HCT116 (cell line): ENCODE data around the gene NHERF2. TPM values are rescaled to one million over a fixed set of nuclear protein-coding genes. Genes with fewer than 3 reads are reported as not detected.

Source experiments
- ATAC-seq: fragments of 200-7000 bp; cut with Tn5 transposase; 2 replicates; pipeline ENCODE4 v1.9.1; 2020; ENCODE audit warnings: mild to moderate bottlenecking, moderate library complexity
- BruUV-seq: library from RNA; stranded (reverse); fragments of 400-500 nt; replicated peaks from 2 replicates; lab custom pipeline; 2021; lab: Mats Ljungman, UMichigan
- CTCF ChIA-PET: fragments of 300-600 bp; sonication (Branson Sonifier 250); formaldehyde crosslinking; loops from one replicate; lab custom pipeline; 2021; ENCODE audit warnings: antibody characterized with exemption; lab: Charles Lee
- POLR2A ChIA-PET: fragments of 300-600, 350-600 bp; sonication (Branson Sonifier 250); formaldehyde crosslinking; loops from one replicate; lab custom pipeline; 2021; ENCODE audit warnings: antibody characterized with exemption; lab: Charles Lee
- RAD21 ChIA-PET, 2 experiments: fragments of 300-600 bp; sonication (Branson Sonifier 250); formaldehyde crosslinking; loops; one replicate each; lab custom pipeline; 2023; ENCODE audit warnings: low total read pairs in 2 of 2; ENCODE audit not compliant: uncharacterized antibody in 2 of 2, unreplicated experiment in 2 of 2, low non-redundant PET in 1 of 2; lab: Charles Lee
- DNase-seq: peaks from one replicate; pipeline ENCODE4 v3.0.0-alpha.2; 2010; ENCODE audit warnings: low read depth, low spot score
- H2AFZ ChIP-seq: fragments of 200-600 bp; shearing (Covaris generic), sonication (generic); 2 replicates; pipeline ENCODE4 v1.6.1; 2017; ENCODE audit warnings: low read depth, mixed run types, mixed read lengths, antibody characterized with exemption, low read length; ENCODE audit not compliant: poor library complexity, severe bottlenecking
- H3K27ac ChIP-seq: 2 replicates; pipeline ENCODE4 v1.5.1; 2012; ENCODE audit warnings: low read depth, low read length
- H3K27me3 ChIP-seq: fragments of 200-600 bp; sonication (generic); 2 replicates; pipeline ENCODE4 v1.6.1; 2016; ENCODE audit warnings: mixed run types, low read length, mixed read lengths; ENCODE audit not compliant: insufficient read depth
- H3K36me3 ChIP-seq, 2 experiments: fragments of 200-500 bp in 1 of 2; fragments of 200-600 bp in 1 of 2; sonication (Bioruptor generic) in 1 of 2; sonication (generic) in 1 of 2; 2 replicates each; pipeline versions ENCODE4 v1.5.1 to v1.6.1; 2014 to 2016; ENCODE audit warnings: low read length in 2 of 2, inconsistent platforms in 1 of 2, mixed read lengths in 1 of 2, mixed run types in 1 of 2; ENCODE audit not compliant: insufficient read depth in 2 of 2, control insufficient read depth in 1 of 2
- H3K4me1 ChIP-seq, 2 experiments: fragments of 200-600 bp in 1 of 2; sonication (generic) in 1 of 2; 2 replicates each; pipeline versions ENCODE4 v1.5.1 to v1.6.1; 2012 to 2017; ENCODE audit warnings: low read length in 2 of 2, inconsistent platforms in 1 of 2, mild to moderate bottlenecking in 1 of 2, mixed read lengths in 1 of 2, mixed run types in 1 of 2, moderate library complexity in 1 of 2; ENCODE audit not compliant: insufficient read depth in 2 of 2, control insufficient read depth in 1 of 2
- H3K4me2 ChIP-seq: fragments of 200-600 bp; sonication (generic); 2 replicates; pipeline ENCODE4 v1.6.1; 2017; ENCODE audit warnings: mixed run types, low read length, mixed read lengths
- H3K4me3 ChIP-seq, 2 experiments: fragments of 200-600 bp in 1 of 2; sonication (generic) in 1 of 2; replicated peaks in 1 of 2; 2 replicates each; pipeline ENCODE4 v1.5.1; 2011 to 2016; ENCODE audit warnings: low read length in 2 of 2, control low read depth in 1 of 2, low read depth in 1 of 2, mild to moderate bottlenecking in 1 of 2, mixed read lengths in 1 of 2, mixed run types in 1 of 2
- H3K79me2 ChIP-seq: fragments of 200-600 bp; sonication (generic); 2 replicates; pipeline ENCODE4 v1.6.1; 2017; ENCODE audit warnings: mild to moderate bottlenecking, mixed run types, low read length, moderate library complexity, mixed read lengths; ENCODE audit not compliant: insufficient read depth
- H3K9ac ChIP-seq: fragments of 200-600 bp; sonication (generic); 2 replicates; pipeline ENCODE4 v1.6.1; 2016; ENCODE audit warnings: low read length, mixed read lengths
- H3K9me2 ChIP-seq: fragments of 200-600 bp; sonication (generic), shearing (Covaris generic); 2 replicates; pipeline ENCODE4 v1.6.1; 2017; ENCODE audit warnings: mixed run types, mild to moderate bottlenecking, moderate library complexity; ENCODE audit not compliant: insufficient read depth
- H3K9me3 ChIP-seq, 2 experiments: fragments of 200-500 bp in 1 of 2; fragments of 200-600 bp in 1 of 2; sonication (Bioruptor generic) in 1 of 2; sonication (generic) in 1 of 2; 2 replicates each; pipeline ENCODE4 v1.6.1; 2014 to 2017; ENCODE audit warnings: low read length in 2 of 2, mixed read lengths in 2 of 2, inconsistent platforms in 1 of 2, low read depth in 1 of 2, mild to moderate bottlenecking in 1 of 2, mixed run types in 1 of 2, moderate library complexity in 1 of 2; ENCODE audit not compliant: control insufficient read depth in 1 of 2, insufficient read depth in 1 of 2
- H4K20me1 ChIP-seq: fragments of 200-600 bp; sonication (generic), shearing (Covaris generic); 2 replicates; pipeline ENCODE4 v1.6.1; 2017; ENCODE audit warnings: mixed run types, mild to moderate bottlenecking, moderate library complexity; ENCODE audit not compliant: insufficient read depth
- CEBPB ChIP-seq: IDR thresholded peaks from 2 replicates; pipeline ENCODE4 v1.6.1; 2012; ENCODE audit warnings: low read depth
- CTCF ChIP-seq, 3 experiments: fragments of 200-600 bp in 1 of 3; sonication (generic) in 1 of 3; IDR thresholded peaks in 2 of 3; conservative IDR thresholded peaks in 1 of 3; 2 replicates each; pipeline ENCODE4 v1.5.1; 2012 to 2017; ENCODE audit warnings: low read depth in 2 of 3, low read length in 2 of 3, antibody characterized with exemption in 1 of 3, borderline replicate concordance in 1 of 3, control low read depth in 1 of 3, mild to moderate bottlenecking in 1 of 3, mixed read lengths in 1 of 3, mixed run types in 1 of 3, moderate library complexity in 1 of 3; ENCODE audit not compliant: insufficient read depth in 1 of 3
- EGR1 ChIP-seq: IDR thresholded peaks from 2 replicates; pipeline ENCODE4 v1.6.1; 2012; ENCODE audit warnings: low read depth
- ELF1 ChIP-seq: IDR thresholded peaks from 2 replicates; pipeline ENCODE4 v1.6.1; 2012; ENCODE audit warnings: low read depth, borderline replicate concordance
- EZH2 ChIP-seq: fragments of 200-600 bp; sonication (generic); IDR thresholded peaks from 2 replicates; pipeline ENCODE4 v1.6.1; 2017; ENCODE audit warnings: antibody characterized with exemption, mixed run types
- EZH2phosphoT487 ChIP-seq: fragments of 200-600 bp; IDR thresholded peaks from 2 replicates; pipeline ENCODE4 v1.6.1; 2018; ENCODE audit warnings: antibody characterized with exemption, borderline replicate concordance
- FOSL1 ChIP-seq: IDR thresholded peaks from 2 replicates; pipeline ENCODE4 v1.6.1; 2012; ENCODE audit warnings: low read depth
- POLR2A ChIP-seq: IDR thresholded peaks from 2 replicates; pipeline ENCODE4 v1.7.0; 2011; ENCODE audit warnings: borderline replicate concordance; ENCODE audit not compliant: insufficient read depth, insufficient read length; ENCODE audit errors: extremely low read depth
- POLR2AphosphoS5 ChIP-seq: IDR thresholded peaks from 2 replicates; pipeline ENCODE4 v1.6.1; 2011; ENCODE audit warnings: mild to moderate bottlenecking, low read depth, low read length, moderate library complexity
- RAD21 ChIP-seq: IDR thresholded peaks from 2 replicates; pipeline ENCODE4 v1.6.1; 2012; ENCODE audit warnings: low read depth, mild to moderate bottlenecking
- TCF7L2 ChIP-seq: IDR thresholded peaks from 2 replicates; pipeline ENCODE4 v1.7.0; 2011; ENCODE audit warnings: borderline replicate concordance, inconsistent platforms; ENCODE audit not compliant: insufficient read depth, insufficient read length; ENCODE audit errors: extremely low read depth
- YY1 ChIP-seq: IDR thresholded peaks from 2 replicates; pipeline ENCODE4 v1.6.1; 2011; ENCODE audit warnings: low read length, low read depth, moderate library complexity, mild to moderate bottlenecking; ENCODE audit not compliant: insufficient replicate concordance; ENCODE audit errors: extremely low read depth
- ZFX ChIP-seq: fragments of 450-650 bp; IDR thresholded peaks from 2 replicates; pipeline ENCODE4 v1.6.1; 2017
- ZNF274 ChIP-seq: fragments of 200-500 bp; sonication (Bioruptor generic); IDR thresholded peaks from 2 replicates; pipeline ENCODE4 v1.6.1; 2014; ENCODE audit warnings: mild to moderate bottlenecking, low read depth, low read length, inconsistent platforms
- intact Hi-C: fragments of 100-400 bp; cut with micrococcal nuclease; formaldehyde crosslinking; loops from 2 replicates; pipeline ENCODE4 v1.10.0; 2022
- total RNA-seq: library from RNA; stranded (reverse); gene quantifications from one replicate; pipeline ENCODE4 v1.2.1, GENCODE V29; 2021; ENCODE audit not compliant: unreplicated experiment

NHERF2 gene
- total RNA-seq, 1 experiment from 2014 or later: 58.4 TPM

GRCh38 chr16:2077696-2078095, 51.0 kb downstream of the NHERF2 start:
- no peak overlapping the region for H3K27ac ChIP-seq
- H3K36me3 ChIP-seq: no peaks in the 10 kb centered on the region
- H3K9ac ChIP-seq: no peak overlapping the region
- no TSS peak for BruUV-seq
- no peaks in the 10 kb centered on the region for H3K79me2 ChIP-seq
- H3K9me3 ChIP-seq: no peaks in the 10 kb centered on the region
- no peaks in the 10 kb centered on the region for H4K20me1 ChIP-seq
- H3K4me3 ChIP-seq: no peak overlapping the region
- intact Hi-C loops: no loop called here
- ATAC-seq: no peak
- H3K4me1 ChIP-seq: no peaks in the 10 kb centered on the region
- no peak overlapping the region for H3K4me2 ChIP-seq
- no peaks in the 10 kb centered on the region for H3K9me2 ChIP-seq
- RAD21 ChIA-PET: no interaction called here
- no peak overlapping the region for H2AFZ ChIP-seq
- no peak for DNase-seq
- CTCF ChIA-PET: no interaction called here
- H3K27me3 ChIP-seq: no peaks in the 10 kb centered on the region
- POLR2A ChIA-PET: no interaction called here
- no peak for TF ChIP-seq POLR2A
- TF ChIP-seq CTCF (IDR thresholded peaks at IDR 0.05 in 2 of 3, conservative IDR thresholded peaks at IDR 0.05 in 1 of 3; ENCODE audit: borderline replicate concordance in 1 of 3, insufficient read depth in 1 of 3, low read depth in 2 of 3, low read length in 2 of 3): no peak
- TF ChIP-seq EZH2: no peak
- TF ChIP-seq ZFX: no peak
- TF ChIP-seq POLR2AphosphoS5: no peak
- no peak for TF ChIP-seq EZH2phosphoT487
- no peak for TF ChIP-seq FOSL1
- TF ChIP-seq, all 23 proteins: peak for 0

DNA sequence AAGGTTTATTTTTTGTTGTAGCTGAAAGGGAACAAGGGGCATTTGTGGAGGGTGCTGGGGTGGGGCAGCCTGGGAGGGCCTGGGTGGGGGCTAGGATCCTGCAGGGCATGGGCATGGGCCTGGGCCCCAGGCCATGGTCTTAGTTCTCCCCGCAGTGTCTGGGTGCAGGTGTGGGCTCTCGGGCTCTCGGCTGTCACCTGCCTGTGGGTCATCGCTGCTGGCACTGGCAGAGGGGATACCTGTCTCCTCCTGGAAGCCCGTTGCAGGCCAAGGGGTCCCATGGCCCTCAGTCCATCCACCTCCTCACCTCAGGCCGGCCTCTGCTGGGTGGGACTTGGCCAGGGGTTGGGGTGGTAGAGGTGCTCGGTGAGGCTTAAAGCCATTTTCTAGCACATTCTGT, 51.4 kb downstream of the NHERF2 start:
- intact Hi-C loops: no loop called here
- POLR2A ChIA-PET: no interaction called here

More for the DNA sequence above, 51.4 kb downstream of the NHERF2 start:
- Histone ChIP-seq H3K36me3 (no peaks in the 10 kb centered on the region), H3K27me3 (no peaks in the 10 kb centered on the region), H3K9ac (no peak overlapping the region), H3K9me2 (no peaks in the 10 kb centered on the region), H2AFZ (no peak overlapping the region), H3K4me2 (no peak overlapping the region), H3K4me1 (no peaks in the 10 kb centered on the region), H3K79me2 (no peaks in the 10 kb centered on the region), H3K4me3 (no peak overlapping the region), H3K9me3 (no peaks in the 10 kb centered on the region), H4K20me1 (no peaks in the 10 kb centered on the region), H3K27ac (no peak overlapping the region)
- ChIA-PET CTCF (no interaction called here), RAD21 (no interaction called here)
- TF ChIP-seq CEBPB: no peak
- no peak for TF ChIP-seq ELF1
- TF ChIP-seq ZNF274: no peak
- no peak for TF ChIP-seq EGR1
- TF ChIP-seq EZH2phosphoT487: no peak
- TF ChIP-seq YY1: no peak
- TF ChIP-seq TCF7L2: no peak
- TF ChIP-seq RAD21: no peak
- no peak for TF ChIP-seq ZFX
- DNase-seq: no peak
- BruUV-seq: no TSS peak
- no peak for ATAC-seq
